HG02970 (cell line): ENCODE results near the gene BCO1.

Source experiments
- ATAC-seq: cut with Tn5 transposase; IDR thresholded peaks from one replicate; pipeline ENCODE4 v1.9.1; 2021; ENCODE audit warnings: mild to moderate bottlenecking, moderate library complexity, moderate number of reproducible peaks; ENCODE audit not compliant: unreplicated experiment, low FRiP score

Gene BCO1

DNA sequence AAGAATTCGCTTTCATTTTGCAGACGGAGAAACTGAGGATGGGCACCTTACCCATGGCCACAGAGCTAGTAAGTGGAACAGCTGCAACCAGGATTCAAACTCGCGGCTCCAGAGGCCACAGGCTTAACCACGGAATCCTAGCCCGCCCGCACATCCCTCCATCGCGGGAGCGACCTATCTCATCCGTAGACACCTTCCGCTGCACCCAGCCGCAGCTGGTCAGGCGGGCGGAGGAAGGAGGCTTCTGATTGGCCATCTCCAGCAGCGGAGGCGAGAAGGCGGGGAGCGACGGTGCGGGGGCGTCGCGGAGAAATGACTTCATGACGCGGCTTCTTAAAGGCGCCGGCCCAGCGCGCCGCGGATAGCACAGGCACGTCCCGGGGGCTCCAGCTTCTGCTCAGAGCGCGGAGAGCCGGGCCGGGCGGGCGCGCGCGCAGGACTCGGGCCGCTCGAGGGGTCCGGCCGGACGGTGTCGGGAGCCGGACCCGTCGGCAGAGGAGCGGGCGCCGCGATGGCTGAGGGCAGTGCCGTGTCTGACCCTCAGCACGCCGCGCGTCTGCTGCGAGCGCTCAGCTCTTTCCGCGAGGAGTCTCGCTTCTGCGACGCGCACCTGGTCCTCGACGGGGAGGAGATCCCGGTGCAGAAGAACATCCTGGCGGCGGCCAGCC lies 76.2 kb downstream of the BCO1 start, which contains the start of gene GAN:
GAN (plus strand) TSS at position 360 of the 668 bp plus-strand sequence; CDS start at position 512, 152 bp downstream.
- ATAC-seq, result peak; percentile 95

DNA sequence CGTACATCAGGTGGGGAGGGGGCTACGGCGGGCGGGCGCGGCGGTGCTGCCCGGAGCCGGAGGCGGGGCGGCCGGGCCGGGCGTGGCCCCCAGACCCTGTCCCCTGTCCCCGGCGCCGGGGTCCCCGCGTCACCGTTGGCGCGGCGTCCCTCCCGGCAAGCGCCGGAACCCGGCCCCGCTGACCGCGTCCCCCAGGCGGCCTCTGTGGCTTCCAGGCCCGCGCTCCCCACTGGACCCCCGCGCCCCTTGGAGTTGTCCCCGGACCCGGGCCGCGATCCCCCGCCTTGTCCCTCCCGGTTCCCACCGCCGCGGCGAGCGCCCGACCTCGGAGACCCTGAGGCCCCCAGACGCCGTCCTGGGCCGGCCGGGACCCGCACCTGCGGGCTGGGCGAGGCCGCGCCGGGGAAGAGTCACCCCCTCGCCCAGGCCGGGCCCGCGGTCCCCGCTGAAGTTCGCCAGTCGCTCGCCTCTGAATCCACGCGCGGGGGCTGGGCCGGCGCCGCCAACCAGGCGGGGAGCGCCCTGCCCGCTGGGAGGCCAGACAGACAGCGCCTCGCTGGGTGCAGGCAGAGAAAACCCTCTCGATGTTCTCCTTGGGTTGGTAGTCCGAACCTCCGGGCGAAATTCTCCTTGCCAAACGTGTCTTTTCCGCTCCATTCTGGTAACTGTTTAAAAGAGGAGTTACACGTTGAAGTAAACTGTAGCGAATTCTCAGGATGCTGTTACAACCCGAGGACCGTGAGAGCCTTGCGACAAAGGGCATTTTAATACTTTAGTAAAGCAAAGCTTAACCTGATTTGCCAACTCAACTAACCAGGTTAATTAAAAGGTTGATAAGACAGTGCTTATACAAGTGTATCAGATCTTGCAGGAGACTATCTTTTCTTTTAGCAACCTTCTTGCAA lies 77.0 kb downstream of the BCO1 start:
- peak; percentile 25 for ATAC-seq

DNA sequence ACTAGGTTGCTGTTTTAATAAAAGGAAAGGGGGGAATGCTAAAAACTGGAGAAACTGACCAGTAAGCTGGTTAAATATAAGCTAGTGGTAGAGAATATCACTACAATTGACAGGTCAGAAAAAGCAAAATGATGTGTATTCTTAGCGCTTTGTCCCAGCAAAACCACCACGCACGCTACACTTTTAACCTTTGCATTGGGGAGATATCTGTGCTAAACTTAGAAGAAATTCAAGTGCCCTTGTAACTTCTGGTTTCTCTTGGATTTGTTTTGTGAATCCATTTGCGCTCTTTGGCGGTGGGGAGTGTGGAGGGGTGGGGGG lies 77.6 kb downstream of the BCO1 start:
- no peak for ATAC-seq

DNA sequence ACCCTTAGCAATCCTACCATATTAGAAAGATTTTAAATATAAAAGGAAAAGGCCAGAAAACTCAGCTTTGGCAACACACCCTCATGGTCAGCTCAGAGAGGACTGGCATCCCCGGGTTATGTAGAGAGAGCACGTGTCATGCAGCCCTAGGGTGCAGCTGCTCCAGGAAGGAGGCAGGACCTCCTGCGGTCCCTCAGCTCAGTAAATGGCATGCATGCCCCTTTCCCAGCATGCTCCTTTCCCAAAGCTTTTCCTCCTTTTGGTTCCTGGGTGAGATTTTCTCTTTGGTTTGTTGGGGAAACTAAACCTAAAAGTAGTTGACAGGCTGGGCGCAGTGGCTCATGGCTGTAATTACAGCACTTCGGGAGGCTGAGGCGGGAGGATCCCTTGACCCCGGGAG lies 80.2 kb downstream of the BCO1 start:
- ATAC-seq, result no peak

DNA sequence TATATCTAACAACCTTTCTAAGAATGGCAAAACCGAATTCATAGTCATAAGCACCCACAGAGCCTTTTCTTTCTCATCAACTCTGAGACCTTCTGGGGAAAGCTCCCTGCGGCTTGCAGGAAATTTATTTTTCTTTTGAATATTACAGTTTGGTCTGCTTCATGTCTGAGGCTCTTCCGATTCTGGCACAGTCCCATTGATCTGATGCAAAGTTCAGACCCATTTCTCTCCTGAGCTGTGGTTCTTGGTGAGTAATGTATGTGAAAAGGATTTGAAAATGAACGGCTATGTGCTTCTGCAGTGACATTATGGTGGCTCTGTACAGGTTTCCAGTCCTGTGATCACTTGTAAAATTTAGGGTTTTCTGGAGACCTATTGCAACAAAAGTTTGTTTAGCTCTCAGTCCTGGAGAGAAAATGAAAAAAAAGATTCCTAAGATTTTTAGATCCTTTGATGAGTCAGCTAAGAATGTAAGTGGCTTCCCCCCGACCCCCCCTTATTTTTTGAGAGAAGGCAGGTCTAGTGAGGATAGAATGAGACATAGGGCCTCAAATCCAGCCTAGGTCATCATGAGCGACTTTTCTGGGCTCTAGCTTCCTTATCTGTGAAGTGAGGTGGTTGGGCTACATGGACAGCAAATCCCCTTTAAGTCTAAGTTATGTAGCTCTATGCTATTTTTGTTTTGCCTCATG lies 80.9 kb downstream of the BCO1 start:
- ATAC-seq, result no peak

DNA sequence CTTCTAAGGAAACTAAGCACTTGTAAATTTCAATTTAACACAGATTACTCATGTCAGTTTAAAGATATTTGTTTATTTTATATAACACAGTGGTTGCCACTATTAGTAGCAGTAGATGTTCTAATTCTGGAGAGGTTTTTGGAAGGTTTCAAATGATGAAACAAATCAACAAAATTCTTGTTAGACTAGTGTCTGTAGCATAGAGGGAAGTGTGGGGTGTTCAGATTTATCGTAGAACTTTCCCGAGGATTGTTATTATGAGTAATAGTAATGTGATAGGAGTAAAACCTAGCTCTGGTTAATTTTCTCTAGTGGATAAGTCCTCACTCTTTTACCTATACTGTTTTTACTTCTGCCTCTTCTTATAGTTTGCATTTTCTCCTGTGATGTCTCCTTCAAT lies 82.5 kb downstream of the BCO1 start:
- ATAC-seq, result no peak

DNA sequence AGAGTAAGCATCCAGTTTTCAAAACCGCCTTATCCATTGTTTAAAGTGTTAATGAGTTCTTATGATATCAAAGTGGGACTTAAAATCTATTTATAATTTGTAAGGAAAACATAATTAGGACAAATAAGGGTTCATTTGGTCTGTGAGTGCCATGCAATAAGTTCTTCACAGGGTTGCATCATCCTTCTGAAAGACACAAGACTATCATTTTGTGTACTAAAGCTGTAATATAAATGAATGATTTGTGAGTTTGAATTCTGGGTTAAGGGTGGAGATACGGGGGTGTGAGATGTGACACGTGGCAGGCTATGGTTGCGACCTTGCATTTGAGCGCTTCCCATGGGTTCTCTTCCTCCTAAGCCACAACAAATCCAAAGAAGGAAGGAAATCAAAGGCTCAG lies 83.0 kb downstream of the BCO1 start:
- no peak for ATAC-seq

DNA sequence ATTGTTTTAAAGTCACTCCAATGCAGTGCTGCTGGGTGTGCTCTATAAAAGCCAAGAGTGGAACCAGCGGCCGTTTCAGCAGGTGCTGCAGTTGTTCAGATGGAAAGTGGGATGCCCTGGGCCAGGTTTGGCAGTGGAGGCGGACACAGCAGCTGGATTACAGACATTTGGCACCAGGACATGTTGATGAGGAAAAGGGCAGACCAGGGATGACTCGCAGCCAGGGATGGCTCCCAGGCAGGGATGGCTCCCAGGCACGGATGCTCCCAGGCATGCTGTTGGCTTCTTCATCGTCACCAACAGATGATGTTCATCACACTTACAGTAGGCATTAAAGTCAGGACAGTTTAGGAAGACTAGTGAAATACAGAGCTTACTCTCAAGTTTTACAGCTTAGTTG lies 86.3 kb downstream of the BCO1 start:
- no peak for ATAC-seq

DNA sequence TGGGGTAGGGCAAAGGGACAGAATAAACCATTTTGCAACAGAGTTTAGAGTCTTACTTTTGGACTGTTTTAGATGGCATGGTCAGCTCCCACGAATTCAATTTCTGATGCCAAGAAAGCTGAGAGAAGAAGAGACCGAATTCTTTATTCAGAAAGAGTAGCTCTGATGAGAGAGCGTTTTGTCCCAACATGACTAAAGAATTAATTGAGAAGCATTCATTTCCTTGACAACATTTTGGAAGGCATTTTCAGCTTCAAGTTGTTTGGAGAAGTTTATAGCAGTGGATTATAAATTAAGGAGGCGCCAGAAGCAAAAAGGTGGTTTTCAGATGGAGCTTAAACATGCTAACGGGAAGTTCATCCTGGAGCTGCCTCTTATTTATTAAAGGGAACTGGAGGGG lies 88.5 kb downstream of the BCO1 start:
- no peak for ATAC-seq

DNA sequence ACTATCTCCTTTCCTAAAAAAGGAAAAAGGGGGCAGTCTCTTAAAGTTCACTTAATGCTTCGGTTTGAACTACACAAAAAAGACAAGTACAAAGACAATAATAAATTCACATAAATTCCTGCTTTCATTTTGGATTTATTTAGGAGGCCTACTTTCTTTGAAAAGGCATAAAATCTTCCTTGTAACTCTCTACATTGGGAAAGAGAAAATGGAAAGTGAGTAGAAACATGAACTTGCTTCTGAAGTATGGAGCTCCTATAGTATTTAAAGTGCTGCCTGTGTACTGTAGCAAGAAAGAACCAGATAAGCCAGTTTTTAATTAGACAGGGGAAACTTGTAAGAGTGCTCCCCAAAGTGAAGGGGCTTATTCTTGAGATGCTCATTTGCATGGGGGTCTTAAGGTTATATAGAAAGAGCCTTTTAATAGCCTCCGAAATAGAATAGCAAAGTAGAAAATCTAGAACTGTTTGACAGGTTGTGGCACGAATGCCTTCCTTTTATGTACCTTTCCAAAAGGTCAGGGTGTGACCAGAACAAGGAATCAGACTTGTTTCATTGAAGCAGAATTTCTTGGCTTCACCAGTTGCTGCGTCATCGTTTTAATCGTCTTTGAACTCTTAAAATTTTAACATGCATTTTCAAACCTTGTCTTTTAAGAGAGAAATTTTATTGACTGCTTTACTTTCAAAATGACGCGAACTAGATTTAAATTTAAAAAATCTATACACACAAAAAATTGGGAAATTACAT lies 89.1 kb downstream of the BCO1 start:
- ATAC-seq, result no peak

DNA sequence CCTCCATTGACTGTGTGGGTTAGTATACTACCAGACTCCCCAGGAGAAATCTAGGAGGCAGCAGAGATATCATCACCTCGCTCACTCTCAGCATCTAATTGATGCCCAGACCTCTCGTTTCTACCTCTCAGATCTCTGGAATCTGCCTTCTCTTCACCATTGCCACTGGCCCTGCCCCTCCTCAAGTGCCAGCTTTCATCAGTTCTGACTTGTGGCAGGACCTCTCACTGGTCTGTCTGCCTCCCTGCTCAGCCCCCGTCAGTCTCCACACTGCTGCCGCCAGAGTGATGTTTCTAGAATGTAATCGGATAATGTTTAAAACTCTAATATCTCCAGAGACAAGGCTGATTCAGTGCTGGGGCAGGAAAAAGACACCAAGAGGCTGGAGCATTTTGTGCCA lies 91.5 kb downstream of the BCO1 start:
- ATAC-seq, result no peak

DNA sequence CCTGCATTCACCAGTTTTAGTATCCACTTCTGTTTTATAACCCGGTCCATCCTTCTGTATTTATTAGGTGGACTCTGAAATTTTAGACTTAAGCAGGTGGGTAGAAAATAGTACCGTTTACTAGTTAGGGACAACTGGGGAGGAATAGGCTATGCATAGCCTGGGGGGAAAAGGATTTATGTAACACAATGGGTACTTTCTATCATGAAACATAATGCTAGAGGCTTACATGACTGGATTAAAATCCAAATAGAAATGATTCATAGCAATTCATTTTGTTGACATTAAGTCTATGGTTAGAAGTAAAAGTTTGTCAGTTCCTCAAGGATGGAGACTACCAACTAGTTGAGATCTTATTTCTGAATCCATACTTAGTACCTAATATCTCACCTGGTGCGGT lies 94.9 kb downstream of the BCO1 start:
- no peak for ATAC-seq

DNA sequence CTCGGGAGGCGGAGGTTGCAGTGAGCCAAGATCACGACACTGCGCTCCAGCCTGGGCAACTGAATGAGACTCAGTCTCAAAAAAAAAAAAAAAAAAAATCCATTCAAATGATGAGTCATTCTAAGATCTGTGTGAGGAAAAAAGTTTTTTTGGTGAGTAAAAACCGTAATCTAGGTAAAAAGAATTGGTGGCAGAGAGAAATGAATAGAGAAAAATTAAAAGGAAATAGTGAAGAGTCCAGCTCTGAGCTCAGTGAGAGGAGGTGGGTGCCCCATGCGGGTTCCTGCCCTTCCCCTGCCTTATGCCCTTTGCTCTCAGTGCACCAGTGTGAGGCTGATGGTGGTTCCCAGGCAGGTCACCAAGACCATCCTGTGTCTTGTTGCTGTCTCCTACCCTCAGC lies 97.2 kb downstream of the BCO1 start:
- ATAC-seq, result no peak

DNA sequence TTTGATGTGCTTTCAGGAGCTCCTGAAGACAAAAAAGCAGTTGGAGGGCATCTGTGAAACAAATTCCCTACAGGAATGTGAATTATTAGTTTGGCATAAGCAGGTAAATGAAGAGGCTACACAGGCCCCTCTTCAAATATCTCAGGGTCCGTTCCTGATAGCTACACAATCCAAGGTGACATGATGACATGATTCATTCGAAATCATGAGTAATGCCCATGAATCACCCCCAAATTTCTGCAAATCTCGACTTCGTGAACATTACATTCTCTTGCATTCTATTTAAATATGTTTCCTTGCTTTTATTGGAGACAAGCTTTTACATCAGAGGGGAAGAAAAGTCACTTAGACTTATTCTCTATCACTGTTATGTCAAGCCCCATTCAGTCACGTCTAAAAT lies 98.6 kb downstream of the BCO1 start:
- no peak for ATAC-seq
